Epidermal melanocyte (primary cell): Measurements from ENCODE around the gene PTGES2.
"Not testable (repeated sequence)": the region's sequence is repeated elsewhere in the genome, so short reads cannot be mapped to it uniquely, and the experiment has no call there.

Experiments
- DNase-seq: peaks from one replicate; pipeline ENCODE4 v3.0.0; 2011; ENCODE audit warnings: low spot score; ENCODE audit not compliant: insufficient read length

Gene PTGES2

GRCh38 chr9:128118971-128119665 lies 8.4 kb downstream of the PTGES2 start:
- no peak for DNase-seq

GRCh38 chr9:128118472-128118857 lies 9.1 kb downstream of the PTGES2 start:
- no peak for DNase-seq

- peak; percentile 95 for DNase-seq
Observed at GRCh38 chr9:128117613-128118471, 9.7 kb downstream of the PTGES2 start.

- no peak for DNase-seq
Observed at GRCh38 chr9:128116104-128117083, 11.1 kb downstream of the PTGES2 start.

- no peak for DNase-seq
Observed at GRCh38 chr9:128115187-128116103, 12.1 kb downstream of the PTGES2 start.

- no peak for DNase-seq
Observed at GRCh38 chr9:128114326-128115186, 13.0 kb downstream of the PTGES2 start.

- no peak for DNase-seq
Observed at GRCh38 chr9:128113526-128114325, 13.8 kb downstream of the PTGES2 start.

- DNase-seq = not testable (repeated sequence)
Observed at GRCh38 chr9:128111726-128112125, 15.8 kb downstream of the PTGES2 start.

GRCh38 chr9:128109050-128109709 lies 18.3 kb downstream of the PTGES2 start:
- no peak for DNase-seq

- no peak for DNase-seq
Observed at GRCh38 chr9:128108269-128109049, 19.1 kb downstream of the PTGES2 start.

- no peak for DNase-seq
Observed at GRCh38 chr9:128107468-128108268, 19.9 kb downstream of the PTGES2 start.

- no peak for DNase-seq
Observed at GRCh38 chr9:128106940-128107467, 20.5 kb downstream of the PTGES2 start.

- no peak for DNase-seq
Observed at GRCh38 chr9:128106181-128106939, 21.2 kb downstream of the PTGES2 start.

GRCh38 chr9:128105538-128106175 lies 21.9 kb downstream of the PTGES2 start:
- no peak for DNase-seq

- DNase-seq = no peak
Observed at GRCh38 chr9:128104171-128104618, 23.3 kb downstream of the PTGES2 start.
